Umbilical cord (tissue), 2 donors: Measurements from ENCODE around the gene GNB1L. TPM values are rescaled to one million over a fixed set of nuclear protein-coding genes. Genes with fewer than 3 reads are reported as not detected.

ENCODE experiments used
- DNase-seq: peaks from one replicate; pipeline ENCODE4 v3.0.0-alpha.2; 2015; ENCODE audit warnings: low spot score
- total RNA-seq: library from RNA; depleted of rRNA; stranded (reverse); fragments of >200 nt; gene quantifications from one replicate; pipeline ENCODE4 v1.2.3, GENCODE V29; 2014; ENCODE audit warnings: low replicate concordance; ENCODE audit not compliant: insufficient read depth

The GNB1L gene
- total RNA-seq, 1 donor from 2014 or later: 19.7 TPM

- DNase-seq: no peak
Observed at GRCh38 chr22:19810381-19811201, 44.1 kb downstream of the GNB1L start.

- no peak for DNase-seq
Observed at GRCh38 chr22:19809741-19810140, 44.9 kb downstream of the GNB1L start.

DNA sequence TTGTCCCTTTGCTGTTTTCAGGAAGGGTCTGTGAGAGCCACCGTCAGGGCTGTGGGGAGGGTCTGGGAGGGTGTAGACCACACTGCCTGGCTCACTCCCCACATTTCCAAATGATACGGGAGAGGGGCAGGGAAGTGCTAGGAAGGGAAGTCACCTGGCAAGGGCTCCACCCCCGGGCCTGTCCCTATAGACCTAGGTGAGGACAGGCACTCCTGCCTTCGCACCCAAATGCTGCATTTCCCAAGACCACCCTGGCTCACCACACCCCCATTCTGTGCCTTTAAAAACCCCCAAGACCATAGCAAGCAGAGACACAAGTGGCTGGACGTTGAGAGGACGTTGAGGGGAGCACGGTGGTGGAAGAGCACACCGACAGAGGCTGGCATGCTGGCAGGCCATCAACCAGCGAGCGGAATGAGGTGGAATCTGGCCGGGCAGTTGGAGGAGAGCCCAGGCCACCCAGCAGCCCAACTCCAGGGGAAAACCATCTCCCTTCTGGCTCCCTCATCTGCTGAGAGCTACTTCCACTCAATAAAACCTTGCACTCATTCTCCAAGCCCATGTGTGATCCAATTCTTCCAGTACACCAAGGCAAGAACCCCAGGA lies 45.7 kb downstream of the GNB1L start:
- DNase-seq: no peak

DNA sequence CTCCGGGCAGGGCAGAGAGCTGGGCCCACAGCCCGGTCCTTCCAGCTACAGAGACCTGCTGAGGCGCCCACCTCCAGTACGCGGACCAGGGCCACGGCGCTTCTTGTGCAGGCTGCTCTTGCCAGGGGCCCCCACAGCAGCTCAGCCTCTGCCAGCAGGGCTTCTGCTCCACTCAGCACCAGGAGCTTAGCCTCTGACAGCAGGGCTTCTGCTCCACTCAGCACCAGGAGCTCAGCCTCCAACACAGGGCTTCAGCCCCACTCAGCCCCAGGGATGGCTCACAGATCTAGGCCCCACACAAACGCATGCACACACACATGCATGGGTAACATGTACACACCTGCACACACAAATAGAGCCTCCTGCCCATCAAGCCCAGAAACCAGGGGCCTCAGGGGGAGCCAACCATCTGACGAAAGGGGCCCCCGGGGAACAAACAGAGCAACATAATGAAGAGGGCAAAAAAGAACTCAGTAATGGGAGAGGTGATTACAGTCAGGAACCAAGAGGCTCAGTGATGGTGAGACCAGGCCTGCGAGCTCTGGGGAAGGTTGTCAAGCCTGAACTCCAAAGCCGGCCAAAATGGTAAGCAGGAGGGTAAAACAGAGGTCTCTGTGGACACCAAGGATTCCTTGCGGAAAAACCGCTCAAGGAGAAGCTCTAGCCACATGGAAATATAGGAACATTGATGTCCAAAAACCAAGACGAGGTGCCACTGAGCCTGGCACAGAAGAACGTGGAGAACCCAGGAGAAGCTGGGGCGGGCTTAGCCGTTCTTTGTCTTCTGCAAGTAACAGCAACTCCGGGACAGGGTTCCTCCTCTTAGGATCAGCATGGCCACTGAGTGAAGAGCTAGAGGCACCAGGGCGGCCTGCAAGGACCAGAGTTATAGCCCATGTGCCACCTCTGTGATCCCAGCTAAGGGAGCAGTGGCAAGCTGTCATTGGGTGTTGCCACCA lies 46.5 kb downstream of the GNB1L start:
- no peak for DNase-seq

DNA sequence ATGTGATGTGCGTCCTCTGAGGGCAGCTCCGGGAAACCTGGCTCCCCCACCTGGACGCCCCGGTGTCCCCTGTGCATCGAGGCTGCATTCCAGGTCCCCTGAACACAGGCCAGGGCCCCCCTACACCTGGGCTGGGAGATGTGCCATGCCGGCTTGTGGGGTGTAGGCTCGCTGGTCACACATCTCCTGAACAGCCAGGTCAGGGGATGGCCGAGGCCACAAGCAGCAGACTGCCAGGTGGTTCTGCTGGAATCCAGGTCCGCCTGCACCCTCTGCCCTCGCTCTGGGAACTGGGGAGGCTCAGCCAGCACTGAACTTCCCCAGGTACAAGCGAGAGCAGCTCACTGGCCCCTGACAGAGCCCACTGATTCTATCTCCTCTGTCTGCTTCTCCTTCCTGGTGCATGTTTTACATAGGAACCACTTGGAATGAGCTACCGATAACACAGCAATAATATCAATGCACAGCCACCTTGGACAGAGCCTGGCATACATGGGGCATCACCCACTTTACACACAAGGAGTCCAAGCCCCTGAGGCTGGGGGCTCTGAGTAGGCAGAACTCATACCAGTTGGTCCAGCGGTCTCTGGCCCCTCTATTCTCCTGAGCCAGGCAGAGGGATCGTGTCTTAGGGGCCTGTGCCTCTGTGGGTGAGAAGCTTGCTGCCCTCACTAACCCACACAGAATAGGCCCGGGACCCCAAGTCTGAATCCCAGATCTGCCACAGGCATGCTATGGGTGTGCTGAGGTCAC lies 47.3 kb downstream of the GNB1L start:
- no peak for DNase-seq

- no peak for DNase-seq
Observed at GRCh38 chr22:19806213-19807160, 48.2 kb downstream of the GNB1L start.

DNA sequence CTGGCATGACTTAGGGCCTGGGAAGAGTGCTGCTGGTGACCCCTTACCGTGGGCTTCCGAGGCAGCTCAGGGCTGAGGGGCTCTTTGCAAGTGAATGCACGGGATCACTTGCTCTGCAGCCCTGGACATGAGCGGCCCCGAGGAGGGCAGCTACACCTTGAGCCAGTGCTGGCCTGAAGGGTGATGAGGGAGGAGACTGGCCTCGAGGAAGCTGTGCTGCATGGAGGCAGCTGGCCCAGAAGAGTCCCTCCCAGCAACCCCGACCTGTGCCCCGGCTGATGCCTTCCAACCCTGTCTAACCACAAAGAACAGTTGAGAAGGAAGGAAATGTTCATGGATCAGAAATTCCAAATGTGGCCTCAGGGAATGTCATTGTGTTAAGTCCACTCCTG lies 48.9 kb downstream of the GNB1L start:
- DNase-seq: peak; percentile 6

GRCh38 chr22:19803736-19804267 lies 50.9 kb downstream of the GNB1L start:
- no peak for DNase-seq

DNA sequence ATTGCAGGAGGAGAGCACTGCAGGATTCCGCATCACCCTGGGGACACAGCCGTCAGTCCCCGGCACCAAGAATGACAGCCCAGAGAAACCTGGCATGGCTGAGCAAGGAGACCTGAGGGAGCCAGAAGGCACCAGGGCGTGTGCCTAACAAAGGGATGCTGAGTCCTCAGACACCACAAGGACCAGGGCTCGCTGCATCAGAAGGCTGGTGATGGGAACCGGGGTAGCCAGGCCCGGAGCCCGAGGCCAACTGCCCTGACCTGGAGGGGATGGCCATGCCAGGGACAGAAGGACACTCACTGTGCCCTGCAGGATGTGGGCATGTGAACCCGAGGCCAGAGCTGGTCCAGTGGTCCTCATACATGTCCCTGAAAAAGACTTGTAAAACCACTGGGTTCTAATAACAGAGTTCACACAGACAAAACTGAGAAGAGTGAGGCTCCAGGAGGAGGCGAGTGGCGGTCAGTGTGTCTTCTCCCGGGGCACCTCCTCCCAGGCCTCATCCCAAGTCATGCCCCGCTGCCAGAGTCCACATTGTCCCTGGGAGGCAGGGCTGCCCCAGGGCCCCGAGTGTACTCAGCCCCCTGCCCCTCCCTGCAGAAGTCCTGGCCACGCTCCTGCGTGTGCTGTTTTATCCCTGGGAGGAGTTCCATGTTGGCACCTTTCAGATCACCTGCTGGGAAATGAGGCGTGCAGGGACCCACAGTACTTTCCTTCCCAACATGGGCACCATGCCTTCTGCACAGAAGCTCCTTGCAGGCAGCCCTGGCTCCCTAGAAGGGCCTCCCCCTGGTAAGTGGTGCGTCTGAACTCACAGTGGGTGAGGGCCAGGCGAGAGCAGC lies 51.6 kb downstream of the GNB1L start:
- no peak for DNase-seq

DNA sequence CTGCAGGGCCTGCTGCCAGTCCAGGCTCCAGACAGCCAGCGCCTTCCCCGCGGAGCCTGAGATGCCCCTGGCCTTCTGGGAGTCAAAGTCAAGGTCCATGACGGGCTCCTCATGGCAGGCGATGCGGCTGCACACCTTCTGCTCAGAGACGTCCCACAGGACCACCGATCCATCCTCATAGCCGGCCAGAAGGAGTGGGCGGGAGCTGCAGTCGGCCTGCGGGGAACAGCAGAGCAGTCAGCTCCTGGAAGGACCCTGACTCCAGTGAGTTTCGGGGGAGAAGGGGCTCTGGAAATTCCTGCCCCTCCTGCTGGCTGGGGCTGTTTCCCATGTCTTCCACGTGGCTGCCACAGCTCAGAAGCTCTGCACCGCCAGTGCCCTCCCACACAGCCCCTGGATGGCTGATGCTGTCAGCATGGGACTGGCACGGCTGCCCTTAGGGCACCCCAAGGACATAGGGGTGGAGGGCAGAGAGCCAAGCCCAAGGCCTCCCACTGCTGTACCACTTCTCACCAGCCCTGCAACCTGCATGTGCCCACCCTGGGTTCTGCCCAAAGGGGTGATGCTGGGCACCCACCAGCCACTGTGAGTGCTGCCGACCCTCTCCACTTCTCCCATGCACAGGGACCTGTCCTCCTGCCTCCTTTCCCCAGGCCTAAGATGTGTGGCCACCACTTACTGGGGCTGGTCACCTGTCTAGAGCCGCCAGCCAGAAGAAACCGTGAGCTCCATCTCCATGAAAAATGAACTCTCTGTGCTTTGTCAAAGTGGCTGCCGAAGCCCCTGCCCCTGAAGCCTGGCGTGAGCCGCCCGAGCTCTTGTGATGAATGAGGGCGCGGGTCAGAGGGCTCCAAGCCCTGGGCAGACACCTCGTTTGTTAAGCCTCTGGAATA lies 52.4 kb downstream of the GNB1L start:
- no peak for DNase-seq

DNA sequence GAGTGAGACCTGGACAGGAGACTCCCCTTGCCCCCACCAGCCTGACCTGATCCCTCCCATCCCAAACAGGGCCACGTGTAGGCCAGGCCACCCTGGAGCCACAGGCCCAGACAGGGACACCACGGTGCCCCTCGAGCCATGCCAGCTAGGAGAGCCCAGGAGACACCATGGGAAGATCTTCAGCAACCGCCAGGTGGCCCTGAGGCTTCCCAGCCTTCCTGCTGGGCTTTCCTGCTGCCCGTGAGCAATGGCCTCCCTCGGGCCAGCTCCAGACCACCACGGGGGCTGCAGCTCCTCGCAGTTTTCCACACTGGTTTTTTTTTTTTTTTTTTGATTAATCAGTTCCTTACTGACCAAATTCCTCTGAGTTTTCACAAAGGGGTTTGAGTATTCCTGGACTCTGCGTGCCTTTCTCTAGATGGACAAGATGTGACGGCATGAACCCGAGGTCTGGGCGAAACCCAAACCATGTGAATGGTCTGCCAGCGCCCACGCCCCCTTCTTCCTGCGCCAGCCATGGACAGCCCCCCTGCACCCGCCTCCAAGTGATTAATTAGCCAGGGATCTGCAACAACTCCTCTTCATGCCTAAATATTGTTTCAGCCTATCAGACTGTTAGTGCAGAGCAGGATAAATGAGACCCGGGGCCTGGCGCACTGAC lies 53.2 kb downstream of the GNB1L start:
- no peak for DNase-seq

GRCh38 chr22:19800761-19801244 lies 53.9 kb downstream of the GNB1L start:
- no peak for DNase-seq

DNA sequence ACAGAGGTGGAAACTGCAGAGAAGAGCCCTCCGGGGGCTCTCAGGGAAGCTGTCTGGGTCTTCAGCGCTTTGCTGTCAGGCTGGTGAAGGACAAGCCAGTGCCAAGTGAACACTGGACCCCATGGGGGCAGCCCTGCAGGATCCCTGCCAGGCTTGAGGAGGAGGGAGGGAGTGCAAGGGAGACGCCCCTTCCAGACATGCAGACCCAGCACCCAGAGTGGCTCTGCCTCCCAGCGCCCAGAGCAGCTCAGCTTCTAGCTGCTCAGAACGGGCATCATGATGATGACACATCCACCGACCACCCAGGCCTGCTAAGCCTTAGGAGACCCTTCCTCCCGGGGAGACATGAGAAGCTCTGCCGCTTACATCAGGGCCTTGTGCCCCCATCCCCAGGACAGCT lies 54.4 kb downstream of the GNB1L start:
- no peak for DNase-seq

GRCh38 chr22:19799322-19800190 lies 55.1 kb downstream of the GNB1L start:
- DNase-seq: peak; percentile 47

- no peak for DNase-seq
Observed at GRCh38 chr22:19798891-19799293, 55.8 kb downstream of the GNB1L start.

- no peak for DNase-seq
Observed at GRCh38 chr22:19798003-19798665, 56.5 kb downstream of the GNB1L start.
